NCI-H2029 treated with DMSO at 0.1 percent for 48 hours (cell line): ENCODE results near the gene GOLGA3.
"Not testable (repeated sequence)": the region's sequence is repeated elsewhere in the genome, so short reads cannot be mapped to it uniquely, and the experiment has no call there.

Experiments
- DNase-seq: peaks from one replicate; lab custom pipeline; 2025; lab: John Stamatoyannopoulos, UW

Gene GOLGA3

GRCh38 chr12:132753670-132754069 lies 75.0 kb downstream of the GOLGA3 start:
- DNase-seq = not testable (repeated sequence)

GRCh38 chr12:132748319-132748718 lies 80.3 kb downstream of the GOLGA3 start:
- DNase-seq = no peak

GRCh38 chr12:132747896-132748295 lies 80.8 kb downstream of the GOLGA3 start:
- no peak for DNase-seq

- DNase-seq = no peak
These were observed 81.3 kb downstream of the GOLGA3 start for GRCh38 chr12:132747395-132747794.

- no peak for DNase-seq
These were observed 82.1 kb downstream of the GOLGA3 start for GRCh38 chr12:132746613-132747012.

- no peak for DNase-seq
These were observed 84.8 kb downstream of the GOLGA3 start for GRCh38 chr12:132743831-132744230.

GRCh38 chr12:132741620-132742019 lies 87.0 kb downstream of the GOLGA3 start:
- DNase-seq = no peak

GRCh38 chr12:132740652-132741051 lies 88.0 kb downstream of the GOLGA3 start:
- no peak for DNase-seq

- DNase-seq = no peak
These were observed 88.4 kb downstream of the GOLGA3 start for GRCh38 chr12:132740313-132740646.

GRCh38 chr12:132739600-132740312 lies 88.9 kb downstream of the GOLGA3 start:
- DNase-seq = no peak

GRCh38 chr12:132736913-132737312 lies 91.8 kb downstream of the GOLGA3 start:
- DNase-seq = no peak

GRCh38 chr12:132736378-132736777 lies 92.3 kb downstream of the GOLGA3 start:
- no peak for DNase-seq

- DNase-seq = no peak
These were observed 93.2 kb downstream of the GOLGA3 start for GRCh38 chr12:132735496-132735895.

GRCh38 chr12:132734206-132734605 lies 94.5 kb downstream of the GOLGA3 start:
- no peak for DNase-seq

GRCh38 chr12:132731574-132731973 lies 97.1 kb downstream of the GOLGA3 start:
- DNase-seq = no peak

- DNase-seq = no peak
These were observed 98.3 kb downstream of the GOLGA3 start for GRCh38 chr12:132730353-132730752.

GRCh38 chr12:132729541-132730320 lies 98.9 kb downstream of the GOLGA3 start:
- no peak for DNase-seq

- DNase-seq = no peak
These were observed 100.2 kb downstream of the GOLGA3 start for GRCh38 chr12:132728502-132728901.

GRCh38 chr12:132727091-132727794 lies 101.4 kb downstream of the GOLGA3 start:
- no peak for DNase-seq

GRCh38 chr12:132726386-132726785 lies 102.3 kb downstream of the GOLGA3 start:
- DNase-seq = no peak

- no peak for DNase-seq
These were observed 104.0 kb downstream of the GOLGA3 start for GRCh38 chr12:132724506-132725241.

GRCh38 chr12:132723764-132724140 lies 104.9 kb downstream of the GOLGA3 start:
- DNase-seq = no peak
